GM12878 (cell line): ENCODE results near the gene SYT1.

Source experiments
- CBFB ChIP-seq: IDR thresholded peaks from 2 replicates; pipeline ENCODE4 v1.6.1; 2016; ENCODE audit warnings: antibody characterized with exemption, low read depth
- FOS ChIP-seq: IDR thresholded peaks from 3 replicates; pipeline ENCODE4 v1.6.1; 2011; ENCODE audit warnings: borderline replicate concordance; ENCODE audit not compliant: insufficient read length; ENCODE audit errors: extremely low read depth
- MYC ChIP-seq: IDR thresholded peaks from 2 replicates; pipeline ENCODE4 v1.6.1; 2011; ENCODE audit warnings: mild to moderate bottlenecking, low read length, moderate library complexity, inconsistent platforms; ENCODE audit not compliant: insufficient read depth, insufficient replicate concordance, insufficient read length, severe bottlenecking
- NBN ChIP-seq: fragments of 450-650 bp; IDR thresholded peaks from 2 replicates; pipeline ENCODE4 v1.6.1; 2016
- NFYB ChIP-seq: IDR thresholded peaks from 2 replicates; pipeline ENCODE4 v1.6.1; 2011; ENCODE audit warnings: low read depth, mild to moderate bottlenecking, low read length, improper control_type of control experiment, moderate library complexity; ENCODE audit not compliant: insufficient read depth
- POLR2AphosphoS5 ChIP-seq: IDR thresholded peaks from 2 replicates; pipeline ENCODE4 v1.6.1; 2011; ENCODE audit warnings: mild to moderate bottlenecking, low read length, inconsistent platforms
- TARDBP ChIP-seq: IDR thresholded peaks from 2 replicates; pipeline ENCODE4 v1.6.1; 2016; ENCODE audit warnings: borderline replicate concordance
- ZNF384 ChIP-seq: IDR thresholded peaks from 2 replicates; pipeline ENCODE4 v1.6.1; 2012; ENCODE audit warnings: low read depth, mild to moderate bottlenecking, low read length, improper control_type of control experiment, borderline replicate concordance

- no peak for TF ChIP-seq MYC
- no peak for TF ChIP-seq ZNF384
- no peak for TF ChIP-seq NBN
- no peak for TF ChIP-seq POLR2AphosphoS5
- no peak for TF ChIP-seq TARDBP
- TF ChIP-seq CBFB, result no peak
- TF ChIP-seq NFYB, result no peak
- no peak for TF ChIP-seq FOS
These were observed 297.7 kb downstream of the SYT1 start for GRCh38 chr12:79162147-79162772.
